ENCODE data around the gene SMARCC2. TPM values are rescaled to one million over a fixed set of nuclear protein-coding genes. Genes with fewer than 3 reads are reported as not detected.

SMARCC2 gene
- polyA plus RNA-seq, 2 of the 4 experiments (the other 2 are of a cell fraction): 51.9 to 83.9 TPM

DNA sequence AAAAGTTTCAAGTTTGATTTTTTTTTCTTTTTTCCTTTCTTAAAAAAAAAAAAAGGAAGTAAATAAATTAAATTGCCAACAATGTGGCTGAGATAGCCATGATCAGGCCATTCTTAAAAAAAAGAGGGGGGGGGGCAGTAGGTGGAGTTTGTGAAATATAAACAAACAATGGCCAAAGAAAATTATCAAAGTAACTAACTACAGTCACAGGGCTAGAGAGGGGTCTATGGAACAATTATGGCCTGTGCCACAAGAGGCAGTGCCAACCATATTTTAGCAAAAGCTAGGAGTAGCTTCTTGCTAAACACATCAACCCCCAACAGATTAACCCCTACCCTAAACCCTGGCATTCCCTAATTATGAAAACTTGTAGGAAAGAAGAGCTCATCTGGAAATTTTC is 16.2 kb upstream of the SMARCC2 start:
- DNase-seq (ENCODE audit: low read depth in 1 of 2, low spot score in 1 of 2) (peak in 1 of 2 experiments; percentile 29), FAIRE-seq (no peak), ATAC-seq (peak; percentile 69 to 72; a peak in 5 of 6 replicates)
- ChIA-PET POLR2A (interaction anchor here (0.7 to 3.4 kb wide), 2 partner anchors 16 to 231 kb away, joined by 4 to 34 read pairs; partner anchors contain the start of gene RNF41), CTCF (interaction anchor here (0.8 to 6.1 kb wide), 14 partner anchors 9 to 263 kb away, joined by 3 to 77 read pairs (median 6); partner anchors contain the start of genes ANKRD52, RNF41, SMARCC2 and SPRYD4)
- Histone ChIP-seq H3K4me1 (no peaks in the 10 kb centered on the region), H3K27ac (no peak overlapping the region), H3K4me3 (no peak overlapping the region), H3K9me3 (no peaks in the 10 kb centered on the region), H3K4me2 (no peak overlapping the region)
- TF ChIP-seq ZSCAN20 (CRISPR knock-in tag; IDR thresholded peaks at IDR 0.05): no peak
- no peak for TF ChIP-seq MAFK (IDR thresholded peaks at IDR 0.05; ENCODE audit: partially characterized antibody)
- no peak for TF ChIP-seq RARB (CRISPR knock-in tag; IDR thresholded peaks at IDR 0.05)
- TF ChIP-seq TP53 (CRISPR knock-in tag; IDR thresholded peaks at IDR 0.05): no peak
- TF ChIP-seq PHF8 (IDR thresholded peaks at IDR 0.05; ENCODE audit: borderline replicate concordance, low read depth): no peak
- no peak for TF ChIP-seq CHD2 (IDR thresholded peaks at IDR 0.05; ENCODE audit: low read length, partially characterized antibody)
- TF ChIP-seq NFE2L2 (conservative IDR thresholded peaks at IDR 0.05; ENCODE audit: low read length): no peak
- TF ChIP-seq JUN (IDR thresholded peaks at IDR 0.05): no peak
- TF ChIP-seq SREBF2 (IDR thresholded peaks at IDR 0.05): no peak
- TF ChIP-seq RCOR1 (IDR thresholded peaks at IDR 0.05; ENCODE audit: low read depth, low read length): no peak

DNA sequence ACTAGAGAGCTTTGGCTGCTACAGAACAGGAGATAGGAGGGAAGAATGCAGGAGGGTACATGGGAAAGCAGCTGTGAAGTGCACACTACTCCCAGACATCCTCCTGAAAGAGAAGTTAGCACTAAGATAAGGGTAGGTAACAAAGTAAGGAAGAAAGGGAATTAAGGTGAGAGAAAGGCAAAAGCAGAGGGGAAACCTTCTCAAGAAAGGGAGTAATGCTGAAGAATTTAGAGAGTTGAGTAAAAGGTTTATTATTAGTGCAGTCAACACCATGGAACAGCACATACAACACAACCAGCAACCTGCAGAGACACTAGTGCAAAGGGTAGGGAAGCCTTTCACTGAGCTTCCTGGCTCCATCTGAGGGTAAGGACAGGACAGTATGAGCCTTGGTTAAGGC is 15.0 kb upstream of the SMARCC2 start:
- POLR2A ChIA-PET: interaction anchor here (3.4 kb wide), 1 partner anchor 17 kb away, joined by 17 read pairs; the partner anchor contains the start of gene RNF41
- ATAC-seq (no peak), FAIRE-seq (no peak), DNase-seq (ENCODE audit: low read depth in 1 of 2, low spot score in 1 of 2) (no peak)
- H3K27ac ChIP-seq: no peak overlapping the region
- CTCF ChIA-PET: interaction anchor here (0.7 to 6.1 kb wide), 11 partner anchors 8 to 259 kb away, joined by 3 to 77 read pairs (median 6); partner anchors contain the start of genes ANKRD52, RNF41 and SMARCC2
- no peak overlapping the region for H3K4me3 ChIP-seq
- no peak overlapping the region for H3K4me2 ChIP-seq
- H3K4me1 ChIP-seq: no peaks in the 10 kb centered on the region
- H3K9me3 ChIP-seq: no peaks in the 10 kb centered on the region
- TF ChIP-seq JUN (IDR thresholded peaks at IDR 0.05): no peak
- no peak for TF ChIP-seq ZC3H11A (IDR thresholded peaks at IDR 0.05)
- TF ChIP-seq ZNF302 (CRISPR knock-in tag; IDR thresholded peaks at IDR 0.05): no peak
- TF ChIP-seq ESRRA (IDR thresholded peaks at IDR 0.05; ENCODE audit: borderline replicate concordance, low read length): no peak
- no peak for TF ChIP-seq CHD2 (IDR thresholded peaks at IDR 0.05; ENCODE audit: low read length, partially characterized antibody)
- no peak for TF ChIP-seq EP300 (IDR thresholded peaks at IDR 0.05)
- no peak for TF ChIP-seq BCL3 (IDR thresholded peaks at IDR 0.05)
- TF ChIP-seq CHD4 (IDR thresholded peaks at IDR 0.05; ENCODE audit: borderline replicate concordance): no peak
- TF ChIP-seq MAX (IDR thresholded peaks at IDR 0.05): no peak
- TF ChIP-seq CEBPB (IDR thresholded peaks at IDR 0.05): no peak
- no peak for TF ChIP-seq TFCP2L1 (CRISPR knock-in tag; IDR thresholded peaks at IDR 0.05)
- TF ChIP-seq ZFP36 (IDR thresholded peaks at IDR 0.05; ENCODE audit: borderline replicate concordance, partially characterized antibody): no peak
- TF ChIP-seq HDAC2 (IDR thresholded peaks at IDR 0.05): no peak
- TF ChIP-seq RNF2 (IDR thresholded peaks at IDR 0.05; ENCODE audit: borderline replicate concordance, low read depth): no peak
- TF ChIP-seq CBX2 (IDR thresholded peaks at IDR 0.05; ENCODE audit: borderline replicate concordance, low read depth): no peak
- TF ChIP-seq, protein P1, sequence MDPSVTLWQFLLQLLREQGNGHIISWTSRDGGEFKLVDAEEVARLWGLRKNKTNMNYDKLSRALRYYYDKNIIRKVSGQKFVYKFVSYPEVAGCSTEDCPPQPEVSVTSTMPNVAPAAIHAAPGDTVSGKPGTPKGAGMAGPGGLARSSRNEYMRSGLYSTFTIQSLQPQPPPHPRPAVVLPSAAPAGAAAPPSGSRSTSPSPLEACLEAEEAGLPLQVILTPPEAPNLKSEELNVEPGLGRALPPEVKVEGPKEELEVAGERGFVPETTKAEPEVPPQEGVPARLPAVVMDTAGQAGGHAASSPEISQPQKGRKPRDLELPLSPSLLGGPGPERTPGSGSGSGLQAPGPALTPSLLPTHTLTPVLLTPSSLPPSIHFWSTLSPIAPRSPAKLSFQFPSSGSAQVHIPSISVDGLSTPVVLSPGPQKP (IDR thresholded peaks at IDR 0.05; ENCODE audit: low read depth, low read length): no peak
- TF ChIP-seq SREBF2 (IDR thresholded peaks at IDR 0.05): no peak
- TF ChIP-seq, protein P2, sequence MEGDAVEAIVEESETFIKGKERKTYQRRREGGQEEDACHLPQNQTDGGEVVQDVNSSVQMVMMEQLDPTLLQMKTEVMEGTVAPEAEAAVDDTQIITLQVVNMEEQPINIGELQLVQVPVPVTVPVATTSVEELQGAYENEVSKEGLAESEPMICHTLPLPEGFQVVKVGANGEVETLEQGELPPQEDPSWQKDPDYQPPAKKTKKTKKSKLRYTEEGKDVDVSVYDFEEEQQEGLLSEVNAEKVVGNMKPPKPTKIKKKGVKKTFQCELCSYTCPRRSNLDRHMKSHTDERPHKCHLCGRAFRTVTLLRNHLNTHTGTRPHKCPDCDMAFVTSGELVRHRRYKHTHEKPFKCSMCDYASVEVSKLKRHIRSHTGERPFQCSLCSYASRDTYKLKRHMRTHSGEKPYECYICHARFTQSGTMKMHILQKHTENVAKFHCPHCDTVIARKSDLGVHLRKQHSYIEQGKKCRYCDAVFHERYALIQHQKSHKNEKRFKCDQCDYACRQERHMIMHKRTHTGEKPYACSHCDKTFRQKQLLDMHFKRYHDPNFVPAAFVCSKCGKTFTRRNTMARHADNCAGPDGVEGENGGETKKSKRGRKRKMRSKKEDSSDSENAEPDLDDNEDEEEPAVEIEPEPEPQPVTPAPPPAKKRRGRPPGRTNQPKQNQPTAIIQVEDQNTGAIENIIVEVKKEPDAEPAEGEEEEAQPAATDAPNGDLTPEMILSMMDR (IDR thresholded peaks at IDR 0.05): no peak
